ENCODE results near the gene IRX3.

IRX3 gene

GRCh38 chr16:54240271-54241129 is 46.1 kb downstream of the IRX3 start:
- in situ Hi-C loops (cut with HindIII; ENCODE audit: low sequenced_read_pairs), result no loop called here

- in situ Hi-C loops (cut with HindIII; ENCODE audit: low sequenced_read_pairs), result no loop called here
Observed at GRCh38 chr16:54239456-54239855, 47.1 kb downstream of the IRX3 start.

- in situ Hi-C loops (cut with HindIII; ENCODE audit: low sequenced_read_pairs), result no loop called here
Observed at GRCh38 chr16:54236773-54237172, 49.8 kb downstream of the IRX3 start.

GRCh38 chr16:54233615-54234014 is 53.0 kb downstream of the IRX3 start:
- in situ Hi-C loops (cut with HindIII; ENCODE audit: low sequenced_read_pairs), result no loop called here

Measured in DLD1 (cell line).